OCI-LY7 (cell line): ENCODE data around the gene CSF1.

Experiments used
- CTCF ChIP-seq: fragments of 200-600 bp; sonication (generic); conservative IDR thresholded peaks from 2 replicates; pipeline ENCODE4 v1.5.1; 2014; ENCODE audit warnings: mild to moderate bottlenecking, antibody characterized with exemption, low read length, moderate library complexity, mixed read lengths
- EZH2phosphoT487 ChIP-seq: fragments of 200-600 bp; sonication (generic); IDR thresholded peaks from 2 replicates; pipeline ENCODE4 v1.6.1; 2018; ENCODE audit warnings: low read depth, borderline replicate concordance, mild to moderate bottlenecking, mixed run types, antibody characterized with exemption, low read length, moderate library complexity, mixed read lengths

DNA sequence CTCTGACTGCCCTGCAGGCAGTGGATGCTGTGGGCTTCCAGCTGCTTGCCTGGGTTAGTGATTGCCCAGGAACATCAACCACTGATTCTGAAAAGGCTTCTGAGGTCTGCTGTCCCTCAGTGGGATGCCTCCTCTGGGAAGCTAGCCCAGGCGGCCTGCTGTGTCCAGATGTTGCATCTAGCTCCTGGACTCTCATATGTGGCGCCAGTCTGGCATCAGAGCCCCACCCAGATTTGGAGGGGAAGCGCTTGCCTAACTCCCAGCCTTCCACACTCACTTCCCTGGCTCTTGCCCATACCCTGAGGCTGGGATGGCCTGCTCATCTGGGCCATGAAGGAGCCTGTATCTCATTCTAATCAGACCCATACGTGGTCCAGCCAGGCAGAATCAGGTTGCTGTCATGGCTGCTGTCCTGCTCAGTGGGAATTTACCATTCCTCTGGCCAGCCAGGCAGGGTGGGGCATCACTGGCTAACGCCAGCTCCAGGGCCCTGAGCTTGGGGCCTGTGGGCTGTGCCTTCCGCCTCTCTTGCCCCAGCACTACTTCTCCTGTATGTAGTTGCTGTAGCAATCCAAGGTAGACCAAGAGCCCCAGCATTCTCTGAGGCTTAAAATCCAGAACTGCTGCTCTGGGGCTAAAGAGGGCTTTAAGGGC, 4.1 kb downstream of the CSF1 start:
- no peak for TF ChIP-seq CTCF
- TF ChIP-seq EZH2phosphoT487 = no peak
